Activated CD4-positive, CD25-positive, alpha-beta regulatory T cell treated with anti-CD3 and anti-CD28 coated beads, Interleukin-2, amount 50 U/mL, for 24 hours (primary cell): ENCODE results near the gene ZPBP2.
"Not testable (repeated sequence)": the region's sequence is repeated elsewhere in the genome, so short reads cannot be mapped to it uniquely, and the experiment has no call there.

Source experiments
- ATAC-seq, 2 donors: fragments of 150-1000 bp; cut with Tn5 transposase; one replicate each; pipeline ENCODE4 v1.10.0; 2021; ENCODE audit warnings: mild to moderate bottlenecking in 1 of 2, moderate library complexity in 1 of 2

ZPBP2 gene

DNA sequence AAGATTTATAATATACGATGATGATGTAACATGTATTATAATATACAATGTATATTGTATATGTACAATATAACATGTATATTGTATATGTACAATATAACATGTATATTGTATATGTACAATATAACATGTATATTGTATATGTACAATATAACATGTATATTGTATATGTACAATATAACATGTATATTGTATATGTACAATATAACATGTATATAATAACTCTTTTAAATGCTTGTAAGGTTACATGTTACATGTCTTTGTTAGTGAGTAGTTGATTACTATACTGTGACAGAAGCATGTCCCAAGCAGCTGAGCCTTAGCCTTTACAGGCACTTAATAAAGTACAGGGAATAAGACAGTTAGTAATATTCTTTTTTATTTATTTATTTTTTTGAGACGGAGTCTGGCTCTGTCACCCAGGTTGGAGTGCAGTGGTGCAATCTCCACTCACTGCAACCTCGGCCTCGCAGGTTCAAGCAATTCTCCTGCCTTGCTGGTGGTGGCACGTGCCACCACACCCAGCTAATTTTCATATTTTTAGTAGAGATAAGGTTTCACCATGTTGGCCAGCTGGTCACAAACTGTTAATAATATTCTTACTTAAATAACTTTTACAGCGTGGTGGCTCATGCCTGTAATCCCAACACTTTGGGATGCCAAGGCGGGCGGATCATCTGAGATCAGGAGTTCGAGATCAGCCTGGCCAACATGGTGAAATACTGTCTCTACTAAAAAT is 11.9 kb upstream of the ZPBP2 start:
- ATAC-seq = not testable (repeated sequence)

DNA sequence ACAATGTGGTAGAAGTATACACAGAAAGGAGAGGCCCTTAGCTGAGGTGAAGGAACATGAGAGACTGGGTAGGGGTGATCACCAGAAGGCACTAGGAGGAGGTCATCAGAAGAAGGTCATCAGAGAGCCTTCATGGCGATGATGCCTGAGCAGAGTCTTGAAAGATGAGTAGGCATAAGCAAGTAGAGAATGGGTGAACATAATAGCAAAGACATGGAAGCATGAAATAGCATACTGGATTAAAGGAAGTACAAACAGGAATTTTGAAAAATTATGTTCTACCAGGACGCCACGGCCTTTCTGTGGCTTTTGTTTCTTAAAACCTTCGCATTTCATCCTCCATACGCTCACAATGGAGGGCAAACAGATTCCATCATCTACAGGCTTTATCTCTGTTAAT is 6.8 kb upstream of the ZPBP2 start:
- no peak for ATAC-seq

DNA sequence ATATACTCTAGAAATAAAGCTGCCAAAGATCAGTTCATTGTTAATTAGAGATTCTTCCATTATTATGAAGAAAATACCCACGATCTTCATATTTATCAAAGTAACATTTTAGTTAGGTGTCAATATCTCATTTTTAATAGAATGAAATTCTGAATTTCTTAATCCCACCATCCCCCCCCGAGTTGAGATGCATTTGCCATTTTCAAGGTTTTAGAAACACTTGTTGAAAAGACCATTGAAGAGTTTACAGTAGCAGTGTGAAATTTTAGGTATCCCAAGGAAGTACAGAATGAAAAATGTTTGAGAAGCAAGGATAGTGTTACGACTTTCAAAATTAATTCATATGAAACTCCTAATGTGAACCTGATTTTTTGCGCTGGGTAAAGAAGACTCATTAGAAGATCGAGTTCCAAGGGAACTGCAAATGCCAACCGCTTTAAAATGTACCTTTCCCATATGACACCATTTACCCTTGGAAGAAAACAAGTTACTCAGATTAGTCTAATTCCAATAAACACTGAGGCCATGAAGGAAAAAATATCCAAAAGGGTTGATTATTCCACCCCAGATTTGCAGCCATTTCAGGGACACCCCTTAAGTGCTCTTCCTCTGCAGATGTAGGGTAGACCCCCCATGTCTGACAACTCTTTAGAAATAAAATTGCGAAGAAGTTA is 4.6 kb upstream of the ZPBP2 start:
- no peak for ATAC-seq

DNA sequence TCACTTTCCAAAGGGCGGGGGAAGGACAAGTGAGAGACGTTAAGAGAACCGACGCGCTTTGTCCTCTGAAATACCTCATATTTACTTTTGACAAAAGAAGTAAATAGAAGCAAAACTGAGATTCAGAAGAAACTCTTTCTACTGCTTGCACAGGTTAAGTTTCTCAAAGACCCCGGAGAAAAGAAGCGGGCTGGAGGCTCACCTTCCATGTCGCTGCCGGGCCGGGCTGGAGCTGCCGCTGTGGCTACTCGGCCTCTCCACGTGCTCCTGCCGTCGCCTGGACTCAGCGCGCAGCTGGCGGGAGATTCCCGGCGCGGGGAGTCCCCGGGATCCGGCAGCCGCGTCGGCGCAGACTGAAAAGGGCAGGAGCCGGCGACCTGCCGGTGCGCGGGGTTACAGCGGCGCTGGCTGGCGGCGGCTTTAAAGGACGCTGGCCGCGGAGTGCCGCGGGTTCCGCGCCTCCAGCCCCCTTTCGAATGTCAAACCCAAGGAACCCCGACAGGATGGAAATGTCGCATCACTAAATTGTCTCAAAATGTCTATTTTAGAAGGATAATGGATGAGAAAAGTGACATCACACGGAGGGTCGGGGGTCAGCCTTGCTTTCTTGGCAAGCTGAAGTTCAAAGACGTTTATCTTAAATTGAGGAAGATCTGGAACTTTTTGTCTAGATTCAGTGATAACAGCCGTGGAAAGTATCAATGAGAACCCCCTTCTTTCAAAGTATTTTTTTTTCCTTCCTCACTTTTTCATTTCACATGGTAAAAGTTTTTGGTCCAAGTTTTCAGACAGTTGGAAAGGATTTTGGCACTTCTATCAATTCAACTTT is 3.9 kb upstream of the ZPBP2 start, which contains the start of gene IKZF3:
IKZF3 (minus strand) TSS at position 395 of the 829 bp plus-strand sequence; CDS start at position 209, 186 bp downstream.
- ATAC-seq = peak; percentile 44 to 47

DNA sequence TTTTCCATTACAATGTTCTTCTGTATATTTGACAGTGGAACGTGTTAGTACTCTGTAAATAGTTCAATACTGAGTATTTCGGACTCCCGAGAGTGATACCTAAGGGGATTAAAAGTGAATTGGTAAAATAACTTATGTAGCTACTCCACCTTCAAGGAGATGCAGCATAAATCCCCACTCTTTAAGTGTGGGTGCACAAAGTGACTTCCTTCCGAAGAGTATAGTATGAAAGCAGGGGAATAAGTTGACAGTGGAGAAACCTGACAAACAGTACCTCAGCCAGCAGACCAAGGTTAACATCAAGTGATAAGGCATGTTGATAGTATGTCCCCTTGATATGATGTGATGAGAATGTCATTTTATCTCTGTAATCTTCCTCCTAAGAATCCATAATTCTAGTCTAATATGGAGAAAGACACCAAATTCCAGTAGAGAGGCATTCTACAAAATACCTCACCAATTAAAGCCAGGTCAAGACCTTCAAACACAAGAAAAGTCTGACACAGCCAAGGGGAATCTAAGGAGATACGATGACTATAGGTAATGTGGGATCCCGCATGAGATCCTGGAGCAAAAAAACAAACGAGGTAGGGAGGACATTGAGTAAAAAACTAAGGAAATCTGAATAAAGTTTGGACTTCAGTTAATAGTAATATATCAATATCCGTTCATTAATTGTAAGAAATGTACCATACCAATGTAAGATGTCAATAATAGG is 1.8 kb upstream of the ZPBP2 start:
- no peak for ATAC-seq

DNA sequence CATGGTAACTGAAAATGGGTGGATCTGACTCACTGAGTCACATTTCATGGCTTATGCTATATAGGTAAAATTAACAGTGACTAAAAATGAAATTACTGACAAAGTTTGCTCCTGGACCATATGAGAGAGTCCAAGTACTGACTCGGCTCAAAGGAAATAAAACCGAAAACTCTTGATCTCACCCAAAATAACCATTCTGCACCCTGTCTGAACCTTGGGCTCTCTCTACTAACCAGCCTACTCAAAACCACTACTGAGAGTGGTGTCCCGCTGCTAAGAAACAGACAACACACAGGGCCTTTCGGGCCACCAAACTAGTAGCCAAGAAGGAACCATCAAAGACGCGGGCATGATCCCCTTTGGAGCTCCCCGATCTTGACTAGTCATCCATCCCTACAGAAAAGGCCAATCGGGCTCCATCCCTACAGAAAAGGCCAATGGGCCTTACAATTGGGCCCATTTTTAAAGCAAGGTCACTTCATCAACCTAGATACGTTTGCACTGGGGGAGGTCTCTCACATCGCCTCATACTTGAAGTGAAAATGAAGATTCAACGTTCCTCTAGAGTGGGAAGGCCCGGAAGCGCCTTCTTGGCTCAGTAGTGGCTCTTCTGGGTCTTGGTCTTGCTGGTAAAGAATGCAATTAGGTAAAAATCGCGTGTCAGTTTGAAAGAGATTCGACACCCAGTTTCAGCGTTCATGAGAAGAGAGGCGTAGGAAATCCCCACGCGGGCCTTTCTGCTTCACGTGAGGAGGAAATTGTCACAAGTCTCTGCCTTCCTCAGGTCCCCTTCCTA is 720 bp upstream of the ZPBP2 start:
- ATAC-seq = peak; percentile 85 to 89

DNA sequence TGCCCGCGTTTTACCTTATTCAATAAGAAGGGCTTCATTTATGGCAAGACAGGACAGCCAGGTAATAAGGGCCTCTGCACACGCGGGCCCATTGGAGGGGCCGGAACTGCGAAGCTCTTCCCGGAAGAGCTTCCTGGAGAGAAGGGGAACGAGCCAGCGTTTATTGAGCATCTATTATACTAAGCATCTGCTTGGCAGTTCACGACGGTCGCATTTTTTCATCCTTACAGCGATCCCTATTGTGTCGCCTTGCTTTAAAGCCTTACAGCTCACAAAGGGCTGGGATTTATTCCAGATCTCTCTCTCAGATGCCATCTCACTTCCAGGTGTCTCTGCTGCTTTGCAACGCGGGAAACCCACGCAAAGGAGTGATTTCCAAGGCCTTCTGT is 546 bp downstream of the ZPBP2 start:
- ATAC-seq = no peak

DNA sequence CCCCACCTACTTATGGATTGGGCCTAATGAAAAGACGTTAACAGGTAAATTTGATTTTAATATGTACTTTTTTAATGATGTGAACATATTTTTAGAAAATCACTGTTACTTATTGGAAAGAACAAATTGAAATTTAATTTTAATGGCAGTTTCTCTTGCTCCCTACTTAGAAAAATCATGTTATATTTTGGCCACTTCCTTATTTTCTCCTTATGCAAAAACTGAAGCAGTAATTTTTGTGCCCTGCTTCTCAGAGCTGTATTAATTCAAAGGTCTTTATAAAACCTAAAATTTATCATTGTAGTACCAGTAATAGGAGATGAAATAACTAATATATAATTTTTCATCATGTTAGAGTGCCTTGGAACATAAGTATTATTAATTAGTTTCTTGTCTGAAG is 2.8 kb downstream of the ZPBP2 start:
- no peak for ATAC-seq

DNA sequence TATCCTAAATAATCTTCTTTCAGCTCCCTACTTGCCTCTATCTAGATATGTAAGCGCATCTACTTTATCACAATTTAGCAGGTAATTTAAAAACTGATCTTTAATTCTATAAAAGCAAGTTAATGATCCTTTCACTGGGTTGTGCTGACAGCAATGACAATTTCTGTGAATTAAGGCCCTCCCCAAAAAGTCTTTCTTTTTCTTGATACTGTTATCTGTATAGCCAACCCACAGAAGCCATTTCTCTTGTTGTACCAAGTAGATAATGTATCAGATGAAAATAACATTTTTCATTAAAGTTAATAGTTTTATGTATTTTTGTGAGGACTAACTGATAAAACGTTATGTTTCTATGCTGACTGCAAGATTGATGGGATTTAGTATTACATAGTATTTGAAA is 3.8 kb downstream of the ZPBP2 start:
- ATAC-seq = no peak

DNA sequence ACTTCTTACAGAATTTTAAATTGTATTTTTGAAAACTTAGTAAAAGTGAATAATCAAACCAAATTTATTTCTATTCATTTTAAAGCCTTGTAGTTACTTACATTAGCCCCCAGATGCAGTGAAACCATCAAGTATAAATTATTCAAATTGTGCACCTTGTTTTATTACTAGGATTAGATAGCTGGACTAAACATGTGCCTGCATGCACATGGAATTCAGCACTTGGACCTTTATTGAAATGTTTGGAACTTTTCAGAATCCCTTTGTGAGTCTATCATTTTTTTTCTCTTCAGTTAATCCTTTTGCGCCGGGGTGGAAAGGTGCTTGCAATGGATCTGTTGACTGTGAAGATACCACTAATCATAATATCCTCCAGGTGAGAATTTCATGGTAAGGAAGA is 4.7 kb downstream of the ZPBP2 start:
- no peak for ATAC-seq

DNA sequence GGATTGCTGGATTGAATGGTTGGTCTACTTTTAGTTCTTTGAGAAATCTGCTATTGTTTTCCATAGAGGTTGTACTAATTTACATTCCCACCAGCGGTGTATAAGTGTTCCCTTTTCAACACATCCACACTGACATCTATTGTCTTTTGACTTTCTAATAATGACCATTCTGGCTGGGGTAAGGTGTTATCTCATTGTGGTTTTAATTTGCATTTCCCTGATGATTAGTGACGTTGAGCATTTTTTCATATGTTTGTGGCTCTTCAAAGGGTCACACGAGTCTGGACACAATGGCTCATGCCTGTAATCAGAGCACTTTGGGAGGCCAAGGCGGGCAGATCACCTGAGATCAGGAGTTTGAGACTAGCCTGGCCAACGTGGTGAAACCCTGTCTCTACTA is 18.1 kb downstream of the ZPBP2 start:
- not testable (repeated sequence) for ATAC-seq

DNA sequence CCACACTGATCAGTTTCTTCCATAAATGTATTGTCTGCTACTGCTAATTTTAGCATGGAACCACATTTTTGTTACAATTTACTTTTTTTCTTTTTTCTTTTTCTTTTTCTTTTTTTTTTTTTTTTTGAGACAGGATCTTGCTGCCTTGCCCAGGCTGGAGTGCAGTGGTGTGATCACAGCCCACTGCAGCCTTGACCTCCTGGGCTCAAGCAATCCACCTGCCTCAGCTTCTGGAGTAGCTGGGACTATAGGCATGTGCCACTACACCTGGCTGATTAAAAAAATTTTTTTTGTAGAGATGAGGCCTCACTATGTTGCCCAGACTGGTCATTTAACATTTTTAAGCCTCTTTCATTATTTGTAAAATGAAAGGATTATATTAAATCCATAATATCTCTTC is 19.1 kb downstream of the ZPBP2 start:
- no peak for ATAC-seq

DNA sequence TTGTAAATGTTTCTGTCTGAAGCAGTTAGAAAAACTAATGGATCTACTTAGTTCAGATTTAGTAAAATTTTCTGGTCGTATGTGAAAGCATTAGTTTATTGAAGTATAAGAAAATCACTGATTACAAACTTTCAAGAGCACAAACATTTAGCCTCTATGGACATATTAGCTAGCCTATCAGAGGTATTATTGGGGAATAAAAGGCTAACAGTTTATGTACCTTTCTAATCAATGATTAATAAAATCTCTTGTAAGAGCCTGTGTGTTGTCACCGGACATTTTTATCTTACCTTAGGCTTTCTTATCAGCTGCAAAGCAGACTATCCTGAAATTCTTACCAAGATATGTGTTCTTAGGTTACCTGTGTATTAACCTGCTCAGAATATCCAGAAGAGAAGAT is 21.2 kb downstream of the ZPBP2 start:
- no peak for ATAC-seq

DNA sequence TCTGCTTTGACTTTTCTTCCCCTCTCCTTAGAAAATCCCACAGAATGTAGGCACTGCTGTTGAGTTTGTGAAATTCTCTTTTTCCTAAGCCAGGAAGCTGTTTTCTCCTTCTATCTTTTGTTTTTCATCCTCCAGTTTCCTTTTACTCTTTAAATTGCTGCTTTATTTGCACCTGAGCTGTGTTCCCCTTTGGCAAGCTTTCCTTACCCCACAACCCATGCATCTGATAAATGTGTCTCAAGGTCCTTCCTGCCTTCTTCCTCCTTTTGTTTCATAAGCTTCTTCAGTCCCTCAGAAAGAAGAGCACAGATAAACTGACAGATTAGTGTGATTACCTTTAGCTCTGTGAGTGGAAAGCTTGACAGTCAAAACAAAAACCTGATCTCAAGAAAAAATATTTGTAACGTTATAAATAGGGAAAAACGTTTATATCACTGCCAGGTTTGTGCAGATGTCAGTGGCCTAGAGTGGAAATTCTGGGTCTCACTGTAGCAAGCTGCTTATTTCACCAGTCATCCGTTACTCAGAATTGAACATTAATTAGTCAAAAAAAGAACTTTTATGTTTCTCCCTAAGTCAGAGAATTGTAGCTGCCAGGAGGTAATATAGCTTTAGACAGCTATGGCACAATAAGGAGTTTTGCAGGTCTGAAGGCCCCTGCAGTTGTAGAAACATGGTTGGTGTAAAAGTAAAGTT is 26.8 kb downstream of the ZPBP2 start:
- peak in 1 of 2 donors; percentile 49 for ATAC-seq

DNA sequence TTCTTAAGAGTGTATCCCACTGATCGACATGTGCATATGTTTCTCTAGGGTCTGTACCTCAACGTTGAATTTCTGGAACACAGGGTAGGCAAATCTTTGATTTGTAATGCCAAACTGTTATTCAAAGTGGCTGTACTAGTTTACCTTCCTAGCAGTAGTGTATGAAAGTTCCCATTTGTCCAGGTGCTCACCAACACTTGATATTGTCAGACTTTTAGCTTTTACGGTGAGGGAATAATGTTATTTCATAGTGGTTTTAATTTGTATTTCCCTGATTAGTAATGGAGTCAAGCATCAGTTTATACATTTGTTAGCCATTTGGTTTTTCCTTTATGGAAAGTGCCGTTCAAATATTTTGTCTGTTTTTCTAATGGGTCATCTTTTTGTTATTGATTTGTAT is 30.1 kb downstream of the ZPBP2 start:
- no peak for ATAC-seq

DNA sequence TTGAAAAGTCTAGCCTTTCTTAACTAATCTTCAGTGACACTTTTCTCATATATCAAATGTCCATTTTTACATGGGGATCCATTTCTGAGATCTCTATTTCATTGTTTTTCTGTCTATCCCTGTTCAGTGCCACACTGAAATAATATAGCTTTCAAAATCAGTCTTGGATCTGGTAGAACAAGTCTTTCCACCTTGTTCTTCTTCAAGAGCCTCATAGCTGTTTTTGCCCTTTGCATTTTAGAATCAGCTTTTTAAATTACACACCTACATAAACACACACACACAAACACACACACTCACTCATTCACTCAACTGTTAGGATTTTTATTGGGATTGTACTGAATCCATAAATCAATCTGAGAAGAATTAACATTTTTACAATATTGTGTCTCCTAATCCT is 31.2 kb downstream of the ZPBP2 start:
- no peak for ATAC-seq

DNA sequence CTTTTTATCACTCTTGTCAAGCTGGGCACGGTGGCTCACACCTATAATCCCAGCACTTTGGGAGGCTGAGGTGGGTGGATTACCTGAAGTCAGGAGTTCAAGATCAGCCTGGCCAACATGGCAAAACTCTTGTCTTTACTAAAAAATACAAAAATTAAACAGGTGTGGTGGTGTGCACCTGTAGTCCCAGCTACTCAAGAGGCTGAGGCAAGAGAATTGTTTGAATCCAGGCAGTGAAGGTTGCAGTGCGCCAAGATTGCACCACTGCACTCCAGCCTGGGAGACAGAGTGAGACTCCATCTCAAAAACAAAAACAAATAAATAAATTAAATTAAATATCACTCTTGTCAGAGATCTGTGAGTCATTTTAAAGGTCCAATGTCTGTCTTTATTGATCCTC is 34.0 kb downstream of the ZPBP2 start:
- ATAC-seq = not testable (repeated sequence)

DNA sequence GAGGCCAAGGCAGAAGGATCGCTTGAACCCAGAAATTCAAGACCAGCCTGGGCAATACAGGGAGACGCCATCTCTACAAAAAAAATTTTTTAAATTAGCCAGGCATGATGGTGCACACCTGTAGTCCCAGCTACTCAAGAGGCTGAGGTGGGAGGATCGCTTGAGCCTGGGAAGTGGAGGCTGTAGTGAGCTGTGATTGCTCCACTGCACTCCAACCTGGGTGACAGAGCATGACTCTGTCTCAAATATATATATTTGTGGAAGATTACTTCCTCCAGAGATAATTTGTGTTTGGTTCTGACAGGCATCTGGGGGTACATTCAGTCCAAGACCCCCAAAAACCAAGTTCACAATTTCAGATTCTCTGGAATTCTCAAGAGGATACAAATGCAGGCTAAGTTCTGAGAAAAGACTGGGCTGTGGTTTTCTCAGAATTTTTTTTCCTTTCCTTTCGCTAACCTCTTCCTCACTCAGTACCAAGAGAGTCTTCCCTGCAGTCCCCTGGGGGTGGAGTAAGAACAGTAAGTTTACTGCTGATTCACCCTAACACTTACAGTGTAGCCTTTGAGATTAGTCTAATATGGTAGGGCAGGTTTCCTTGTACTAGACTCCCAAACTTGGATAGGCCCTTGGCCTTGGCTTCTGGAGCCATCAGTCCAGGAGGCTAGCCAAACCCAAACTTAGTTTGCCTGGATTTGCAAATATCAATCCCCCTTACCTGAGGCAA is 35.3 kb downstream of the ZPBP2 start:
- peak; percentile 58 to 80 for ATAC-seq

DNA sequence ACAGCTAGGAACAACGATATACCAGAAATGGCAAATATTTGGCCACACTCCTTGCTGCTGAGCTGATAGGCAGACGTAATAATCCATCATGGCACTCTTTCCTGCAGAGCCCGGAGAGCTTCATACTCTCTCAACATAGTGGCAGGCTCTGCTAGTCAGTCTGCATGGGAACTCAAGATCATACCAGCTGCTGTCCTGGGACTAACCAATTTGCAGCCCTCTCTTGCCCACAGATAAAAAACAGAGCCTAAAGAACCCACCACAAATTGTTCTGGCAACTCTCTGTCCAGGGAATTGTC is 36.9 kb downstream of the ZPBP2 start:
- no peak for ATAC-seq

DNA sequence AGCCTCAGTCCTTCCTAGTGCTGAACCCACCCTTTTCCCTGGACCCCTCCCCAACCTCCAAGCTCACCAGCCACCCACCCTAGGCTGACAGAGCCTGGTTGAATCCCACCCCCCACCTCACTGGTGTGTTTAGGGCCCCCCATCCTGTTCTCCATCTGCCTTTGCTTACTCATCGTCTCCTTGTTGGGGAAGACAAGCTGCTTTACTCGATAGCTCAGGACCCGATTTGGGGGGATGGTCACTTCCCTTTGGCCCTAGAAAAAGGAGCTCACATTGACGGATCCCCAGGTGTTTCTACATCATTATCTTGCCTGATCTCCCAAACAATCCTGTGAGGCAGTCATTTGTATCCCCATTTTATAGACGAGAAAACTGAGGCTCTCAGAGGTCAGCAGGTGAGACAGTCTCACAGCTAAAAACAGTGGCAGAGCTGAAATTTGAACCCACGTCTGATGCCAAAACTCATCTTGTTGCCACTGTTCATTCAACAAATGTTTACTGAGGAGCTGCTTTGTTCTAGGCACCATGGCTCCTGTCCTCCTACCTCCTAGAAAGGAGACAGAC is 40.9 kb downstream of the ZPBP2 start:
- ATAC-seq = no peak

DNA sequence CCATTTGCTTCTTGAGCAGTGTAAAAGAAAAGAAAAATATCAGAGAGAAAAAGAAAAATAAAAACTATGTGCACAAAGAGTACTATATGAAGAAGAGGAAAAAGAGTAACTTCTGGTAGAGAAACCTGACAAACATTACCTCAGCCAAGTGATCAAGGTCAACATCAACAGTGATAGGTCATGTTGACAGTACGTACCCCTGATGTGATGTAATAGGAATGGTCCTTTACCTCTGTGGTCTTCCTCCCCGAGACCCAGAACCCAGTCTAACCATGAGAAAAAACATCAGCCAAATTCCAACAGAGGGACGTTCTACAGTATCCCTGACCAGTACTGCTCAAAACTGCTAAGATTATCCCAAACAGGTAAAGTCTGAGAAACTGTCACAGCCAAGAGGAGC is 46.0 kb downstream of the ZPBP2 start:
- ATAC-seq = no peak
